NCI-H2107 (cell line): ENCODE data around the gene PPHLN1.

Experiments
- DNase-seq: peaks from one replicate; lab custom pipeline; 2025; lab: John Stamatoyannopoulos, UW

Gene PPHLN1

DNA sequence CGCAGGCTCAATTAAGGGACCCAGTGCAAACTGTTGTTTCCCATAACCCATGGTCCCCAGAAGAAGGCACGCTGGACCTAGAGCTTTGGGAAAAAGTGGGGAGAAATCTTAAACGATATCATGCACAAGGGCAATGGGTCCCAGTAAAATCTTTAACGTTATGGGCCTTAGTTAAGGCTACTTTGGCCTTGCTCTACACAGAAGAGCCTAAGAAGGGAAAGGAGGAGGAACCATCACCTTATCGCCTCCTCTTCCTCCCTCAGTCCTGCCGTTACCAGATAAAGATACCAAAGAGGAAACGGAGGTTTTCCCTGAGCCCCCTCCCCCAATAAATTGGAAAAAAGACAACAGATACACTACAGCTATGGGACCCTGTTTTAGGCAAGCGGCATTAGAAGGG is 116.9 kb downstream of the PPHLN1 start:
- DNase-seq: no peak

DNA sequence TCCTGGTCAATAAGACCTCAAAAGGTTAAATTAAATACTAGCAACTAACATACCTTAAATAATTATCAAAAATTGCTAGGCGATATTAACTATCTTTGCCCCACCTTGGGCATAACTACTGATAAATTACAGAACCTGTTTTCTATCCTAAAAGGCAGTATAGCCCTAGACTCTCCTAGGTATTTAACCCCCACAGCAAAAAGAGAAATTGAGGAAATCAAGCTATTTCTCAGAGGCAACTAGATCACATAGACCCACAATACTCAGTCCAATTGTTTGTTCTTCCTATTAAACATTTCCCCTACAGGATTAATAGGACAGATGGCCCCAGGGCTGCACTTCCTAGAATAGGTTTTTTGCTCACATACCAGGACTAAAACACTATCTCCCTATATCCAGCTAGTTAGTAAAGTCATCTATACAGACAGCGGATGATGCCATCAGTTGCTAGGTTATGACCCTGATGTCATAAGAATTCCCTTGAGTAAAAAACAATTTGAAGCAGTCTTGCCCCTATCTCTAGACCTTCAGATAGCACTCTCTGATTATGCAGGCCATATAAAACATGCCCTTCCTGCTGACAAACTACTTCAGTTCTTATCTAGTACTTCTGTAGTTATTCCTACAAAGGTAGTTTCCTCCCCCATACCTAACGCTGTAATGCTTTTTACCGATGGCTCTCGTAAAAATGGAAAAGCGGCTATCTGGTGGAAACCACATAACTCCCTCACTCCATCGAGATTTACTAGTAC is 118.4 kb downstream of the PPHLN1 start:
- no peak for DNase-seq

DNA sequence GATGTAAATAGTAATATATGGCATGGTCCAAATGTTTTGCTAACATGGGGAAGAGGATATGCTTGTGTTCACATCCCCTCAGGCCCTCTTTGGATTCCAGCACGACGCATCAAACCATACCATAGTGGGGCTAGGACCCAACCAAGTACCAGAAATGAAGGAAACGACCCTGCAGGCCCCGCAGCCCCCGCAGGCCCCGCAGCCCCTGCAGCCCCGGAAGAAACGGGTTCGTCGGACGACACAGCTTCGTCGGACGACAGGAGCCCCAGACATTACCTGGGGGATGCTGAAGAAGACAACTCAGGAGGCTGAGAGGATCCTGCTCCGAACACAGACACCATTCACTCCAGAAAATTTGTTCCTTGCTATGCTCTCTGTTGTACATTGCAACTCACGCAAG is 119.9 kb downstream of the PPHLN1 start:
- no peak for DNase-seq

DNA sequence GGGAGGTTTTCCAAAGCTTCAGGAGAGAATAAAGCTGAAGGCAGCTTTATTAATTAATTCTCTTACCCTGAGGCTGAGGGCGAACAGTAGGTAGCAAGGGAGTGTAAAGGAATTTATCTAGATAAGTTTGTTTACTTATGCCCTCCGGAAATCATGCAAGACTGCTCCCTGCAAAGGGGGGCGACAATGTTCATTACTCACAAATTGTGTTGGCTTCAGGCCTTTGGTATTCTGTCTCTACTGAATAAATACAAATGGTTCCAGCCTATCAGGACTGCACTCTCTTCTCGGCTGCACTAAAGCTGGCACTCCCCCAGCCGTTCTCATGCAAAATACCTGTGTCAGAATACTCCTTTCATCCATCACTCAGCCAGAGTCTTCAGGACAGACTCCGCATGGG is 120.8 kb downstream of the PPHLN1 start:
- no peak for DNase-seq

DNA sequence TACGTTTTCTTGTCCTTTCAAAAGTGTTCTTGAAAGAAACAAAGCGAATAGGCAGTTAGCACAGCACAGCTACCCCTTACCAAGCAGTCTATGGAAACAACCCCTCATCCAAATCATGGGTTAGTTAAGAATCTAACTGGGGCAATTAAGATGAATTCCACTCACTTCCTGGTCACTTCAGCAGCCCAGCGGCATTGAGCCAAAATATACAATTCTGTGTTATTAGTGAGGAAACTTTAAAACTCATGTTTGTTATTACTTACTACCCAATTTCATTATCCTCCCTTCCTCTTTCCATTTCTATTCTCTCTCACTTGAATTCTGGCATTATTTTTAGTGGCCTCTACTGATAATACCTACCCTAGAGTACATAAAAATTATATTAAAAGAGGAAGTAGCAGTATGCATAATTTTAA is 121.4 kb downstream of the PPHLN1 start:
- no peak for DNase-seq

DNA sequence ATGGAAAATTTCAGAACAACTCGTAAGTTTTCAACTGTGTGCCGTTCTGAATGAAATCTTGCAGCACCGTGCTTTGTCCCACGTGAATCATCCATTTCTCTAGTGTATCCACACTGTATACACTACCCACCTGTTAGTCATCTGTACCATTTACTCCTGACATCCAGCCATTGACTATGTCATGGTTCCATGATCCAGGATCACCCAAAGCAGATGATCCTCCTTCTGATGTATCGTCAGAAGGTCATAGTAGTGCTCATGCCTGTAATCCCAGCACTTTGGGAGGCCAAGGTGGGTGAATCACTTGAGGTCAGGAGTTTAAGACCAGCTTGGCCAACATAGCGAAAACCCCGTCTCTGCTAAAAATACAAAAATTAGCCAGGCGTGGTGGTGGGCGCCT is 122.9 kb downstream of the PPHLN1 start:
- no peak for DNase-seq

DNA sequence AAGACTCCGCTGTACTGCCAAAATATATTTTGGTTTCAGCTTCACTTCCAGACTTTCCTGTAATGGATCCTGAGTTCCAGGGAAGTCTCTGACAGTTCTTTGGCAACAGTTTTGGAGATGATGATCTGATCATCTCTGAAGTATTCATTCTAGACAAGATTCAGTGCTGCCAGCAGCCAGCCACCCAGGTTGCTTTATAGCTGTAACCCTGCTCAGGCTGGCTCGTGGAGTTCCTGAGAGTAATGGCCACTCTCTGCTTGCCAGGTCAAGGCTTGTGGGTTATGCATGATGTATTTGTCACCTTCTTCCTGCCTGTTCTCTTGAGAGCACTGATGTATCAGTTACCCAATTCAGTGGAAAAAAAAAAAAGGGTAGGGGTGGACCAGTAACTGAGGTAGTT is 124.3 kb downstream of the PPHLN1 start:
- no peak for DNase-seq

DNA sequence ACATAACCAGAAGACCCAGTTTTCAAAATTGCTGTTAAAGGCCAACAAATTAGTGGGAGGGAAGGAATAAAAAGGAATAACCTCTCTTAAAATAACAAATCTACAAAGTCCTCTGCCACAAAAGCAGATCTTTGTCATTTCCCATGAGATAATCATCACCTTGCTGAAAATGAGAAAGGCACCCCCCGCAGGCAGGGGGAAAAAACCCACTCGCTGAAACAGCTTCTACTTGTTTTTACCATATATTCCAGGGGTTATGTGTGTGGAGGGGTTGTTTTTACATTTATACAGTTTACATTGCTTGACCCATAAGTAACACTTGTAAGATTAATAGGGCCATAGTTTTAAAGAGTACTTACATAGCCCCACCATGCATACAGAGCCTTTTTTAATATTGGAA is 132.6 kb downstream of the PPHLN1 start:
- DNase-seq: no peak

DNA sequence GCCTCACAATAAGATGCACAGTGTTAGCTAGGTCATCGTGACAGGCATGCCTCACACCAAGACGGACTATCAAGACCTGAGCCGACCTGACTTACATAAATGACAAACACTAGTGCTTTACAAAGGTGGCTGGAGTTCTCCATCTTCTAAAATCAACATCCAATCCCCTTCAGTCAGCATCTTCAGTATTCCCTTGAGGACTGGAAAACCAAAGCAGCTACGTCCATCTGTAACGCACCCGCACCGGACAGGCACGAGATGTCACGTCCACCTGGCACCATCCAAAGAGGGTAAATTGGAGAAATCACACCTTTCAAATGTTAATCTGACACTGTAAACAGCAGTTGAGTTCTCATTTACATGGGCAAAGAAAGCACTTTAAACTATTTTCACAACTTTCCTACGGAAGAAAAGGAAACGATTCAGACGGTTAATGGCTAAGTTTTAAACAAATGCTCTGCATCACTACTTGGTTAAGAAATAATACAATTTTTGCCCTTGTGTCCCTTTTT is 133.4 kb downstream of the PPHLN1 start:
- no peak for DNase-seq

DNA sequence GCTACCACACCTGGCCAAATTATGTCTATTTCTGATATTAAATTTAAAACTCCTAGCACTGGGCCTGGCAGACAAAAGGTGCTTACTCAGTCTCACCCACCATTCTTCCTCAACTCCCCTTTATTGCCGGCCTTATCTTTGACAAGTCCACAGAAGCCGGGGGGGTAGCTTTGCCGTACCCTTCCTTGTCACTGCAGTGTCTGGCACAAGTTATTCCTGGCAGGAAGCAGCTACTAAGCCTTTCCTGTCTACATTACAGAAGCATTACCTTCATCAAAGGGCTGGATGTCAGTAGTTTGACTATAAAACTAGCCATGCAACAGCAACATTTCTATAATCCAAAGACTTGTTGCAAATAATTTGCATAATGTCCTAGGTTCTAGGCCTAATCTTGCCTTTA is 136.5 kb downstream of the PPHLN1 start:
- no peak for DNase-seq

DNA sequence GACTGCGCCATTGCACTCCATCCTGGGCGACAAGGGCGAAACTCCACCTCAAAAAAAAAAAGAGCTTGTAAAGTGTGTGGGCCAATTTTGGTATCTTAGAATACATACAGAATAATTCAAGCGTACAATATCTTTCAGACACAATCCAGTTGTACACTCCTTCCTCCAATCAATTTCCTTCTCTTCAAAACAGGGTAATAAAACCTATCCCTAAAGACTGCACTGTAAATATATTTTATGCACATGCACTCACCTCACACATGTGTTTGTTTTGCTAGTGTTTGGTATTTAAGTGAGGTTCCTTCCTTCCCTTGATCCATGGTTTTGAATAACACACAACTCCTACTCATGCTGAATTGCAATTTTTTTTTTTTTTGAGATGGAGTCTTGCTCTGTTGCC is 137.7 kb downstream of the PPHLN1 start:
- DNase-seq: no peak

DNA sequence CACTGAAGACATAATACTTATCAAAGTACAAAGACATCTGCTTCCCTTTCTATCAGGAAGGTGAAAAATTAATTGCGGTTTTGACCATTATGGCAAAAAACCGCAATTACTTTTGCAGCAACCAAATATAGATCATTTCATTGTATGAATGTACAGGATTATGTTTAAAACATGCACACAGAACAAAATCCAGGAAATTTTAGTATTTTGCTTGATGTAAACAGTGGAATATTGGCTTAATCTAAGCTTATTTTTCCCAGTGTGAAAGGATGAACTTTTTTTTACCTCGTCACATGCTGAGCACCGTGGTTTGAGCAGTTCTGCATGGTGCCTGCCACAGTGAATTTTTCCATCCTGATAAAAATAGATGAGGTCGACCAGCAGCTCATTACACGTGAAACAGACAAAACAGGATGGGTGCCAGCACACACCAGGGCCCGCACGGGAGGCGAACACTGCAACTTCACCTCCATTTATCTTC is 142.4 kb downstream of the PPHLN1 start:
- DNase-seq: no peak

DNA sequence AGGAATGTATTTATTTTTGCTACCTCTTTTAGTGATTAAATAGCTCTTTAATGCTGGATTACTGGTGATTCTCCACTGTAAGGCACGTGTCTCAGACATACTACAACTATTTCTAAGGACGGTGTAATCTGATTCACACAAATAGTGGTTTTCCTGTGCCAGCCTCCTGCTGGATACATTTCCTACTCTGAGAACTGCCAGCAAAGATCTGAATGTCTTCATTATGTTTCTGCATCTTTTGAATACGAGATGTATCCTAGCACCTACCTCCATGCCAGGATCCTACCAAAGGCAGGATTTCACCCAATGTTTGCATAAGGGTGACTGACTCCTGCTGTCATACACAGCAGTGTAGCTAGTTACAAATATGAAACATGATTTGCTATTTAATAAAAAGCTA is 143.0 kb downstream of the PPHLN1 start:
- no peak for DNase-seq

DNA sequence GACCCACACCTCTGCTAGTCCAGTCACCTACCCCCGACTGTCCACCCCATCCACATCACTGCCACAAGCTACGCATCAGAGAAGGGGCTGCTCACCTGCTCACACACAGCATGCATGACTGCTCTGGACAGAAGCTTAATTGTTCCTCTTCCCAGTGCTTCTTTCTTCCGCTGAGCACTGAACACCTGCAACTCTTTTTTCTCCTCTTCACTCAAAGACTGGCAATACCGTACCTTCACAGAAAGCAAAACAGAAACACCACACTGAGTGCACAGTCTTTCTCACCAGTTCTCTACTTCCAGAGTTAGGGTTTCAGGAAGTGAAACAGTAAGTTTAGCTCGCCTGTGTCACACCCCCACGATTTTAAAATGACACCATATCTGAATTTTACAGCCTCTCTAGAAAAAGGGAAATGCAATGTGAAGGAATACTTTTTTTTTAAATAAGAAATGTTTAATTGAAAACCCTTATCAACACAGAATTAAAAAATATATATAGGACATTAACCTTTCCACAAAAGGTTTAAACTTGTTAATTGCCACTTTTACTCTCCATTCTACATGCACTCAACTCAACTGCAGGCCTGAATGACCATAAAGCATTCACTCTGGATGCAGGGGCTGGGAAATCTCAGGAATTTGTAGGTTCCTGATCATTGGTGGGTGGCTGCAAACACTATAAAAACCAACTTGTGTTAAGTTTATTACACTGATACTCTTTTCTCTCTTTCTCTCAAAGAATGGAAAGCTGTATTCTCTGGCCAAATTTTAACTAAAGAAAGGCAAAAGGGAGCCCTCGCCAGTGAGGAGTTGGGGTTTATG is 143.6 kb downstream of the PPHLN1 start:
- no peak for DNase-seq

DNA sequence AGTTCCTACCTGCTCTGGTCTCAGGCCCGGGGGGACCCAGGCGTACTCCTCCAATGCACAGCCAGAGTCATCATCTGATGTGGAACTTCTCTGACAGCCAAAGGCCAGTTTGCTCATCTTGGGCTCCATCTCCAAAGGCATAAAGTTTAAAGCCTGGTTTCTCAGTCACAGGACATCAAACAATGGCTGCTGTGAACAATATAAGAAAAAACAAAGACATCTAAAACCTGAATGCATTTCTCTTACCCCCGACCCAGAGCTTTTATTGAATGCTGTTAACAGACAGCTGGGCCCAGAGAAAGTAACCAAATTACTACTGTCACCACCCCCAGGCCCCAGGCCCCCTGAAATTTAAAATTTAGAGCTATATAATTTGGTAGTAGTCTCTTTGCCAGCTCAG is 146.4 kb downstream of the PPHLN1 start:
- DNase-seq: no peak

DNA sequence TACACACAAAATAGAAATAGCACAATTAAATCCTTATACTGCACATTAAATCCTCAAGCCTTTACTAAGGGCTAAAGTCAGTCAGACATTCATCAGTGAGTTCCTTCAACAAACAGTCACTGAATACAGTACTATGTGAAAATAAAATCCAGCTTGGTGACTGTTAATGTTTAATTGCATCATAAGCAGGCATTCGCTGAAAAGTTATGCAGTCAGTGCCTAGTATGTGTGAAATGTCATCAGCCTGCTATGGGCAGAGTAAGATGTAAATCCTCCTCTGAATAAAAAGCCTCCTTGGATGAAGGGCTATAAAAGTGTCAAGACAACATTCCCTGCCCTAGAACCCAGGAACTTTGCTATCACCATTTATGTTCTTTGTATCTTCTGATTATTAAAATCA is 147.2 kb downstream of the PPHLN1 start:
- DNase-seq: no peak

DNA sequence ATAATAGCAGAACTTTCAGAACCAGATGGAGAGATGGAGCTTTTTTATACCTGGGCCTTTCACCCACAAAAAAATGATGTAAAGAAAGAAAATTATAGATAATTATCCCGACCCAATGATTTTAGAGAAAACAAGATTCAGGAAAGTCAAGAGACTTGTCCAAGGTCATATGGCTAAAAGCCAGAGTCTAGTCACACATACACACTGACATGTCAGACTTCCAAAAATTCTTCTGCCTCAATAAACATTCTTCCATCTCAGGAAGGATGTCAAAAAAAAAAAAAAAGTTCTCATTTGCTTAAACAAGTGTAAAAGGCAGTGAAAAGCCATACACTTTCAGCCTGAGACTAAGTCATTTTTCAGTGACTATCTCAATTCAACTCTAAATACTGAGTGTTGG is 147.6 kb downstream of the PPHLN1 start:
- no peak for DNase-seq

DNA sequence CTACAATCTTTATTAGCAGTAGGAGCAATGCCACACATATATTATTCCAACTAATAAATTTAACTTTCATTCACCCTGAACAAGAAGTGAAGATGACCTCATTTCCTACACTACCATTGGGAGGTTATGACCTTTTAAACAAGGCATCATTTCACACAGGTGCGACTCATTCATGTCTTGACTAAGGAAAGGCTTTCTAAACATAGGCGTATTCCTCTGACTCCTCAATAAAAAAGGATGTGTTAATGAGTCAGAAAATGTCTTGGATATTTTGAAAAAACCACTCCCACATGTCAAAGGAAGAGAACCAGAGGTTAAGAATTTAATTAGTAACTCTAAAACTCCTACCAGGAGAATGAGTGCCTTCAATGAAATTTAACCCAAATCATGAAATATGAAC is 148.4 kb downstream of the PPHLN1 start:
- DNase-seq: no peak

DNA sequence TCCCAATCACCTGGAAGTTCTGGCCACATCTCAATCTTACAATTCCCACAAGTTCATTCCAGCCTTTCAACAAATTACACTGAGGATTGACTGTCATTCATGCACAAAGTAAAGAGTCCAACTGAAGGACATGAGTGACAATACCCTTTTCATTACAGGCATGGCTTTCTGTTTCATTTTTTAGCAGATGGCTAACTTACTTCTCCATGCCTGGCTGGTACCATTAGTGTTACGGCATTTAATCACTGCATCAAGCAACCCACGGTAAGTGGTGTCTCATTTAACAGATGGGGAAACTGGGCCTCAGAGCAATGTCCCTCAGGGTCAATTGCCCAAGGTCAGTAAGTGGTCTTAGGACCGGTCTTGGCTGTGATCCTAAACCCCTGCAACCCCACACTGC is 149.1 kb downstream of the PPHLN1 start:
- DNase-seq: no peak

DNA sequence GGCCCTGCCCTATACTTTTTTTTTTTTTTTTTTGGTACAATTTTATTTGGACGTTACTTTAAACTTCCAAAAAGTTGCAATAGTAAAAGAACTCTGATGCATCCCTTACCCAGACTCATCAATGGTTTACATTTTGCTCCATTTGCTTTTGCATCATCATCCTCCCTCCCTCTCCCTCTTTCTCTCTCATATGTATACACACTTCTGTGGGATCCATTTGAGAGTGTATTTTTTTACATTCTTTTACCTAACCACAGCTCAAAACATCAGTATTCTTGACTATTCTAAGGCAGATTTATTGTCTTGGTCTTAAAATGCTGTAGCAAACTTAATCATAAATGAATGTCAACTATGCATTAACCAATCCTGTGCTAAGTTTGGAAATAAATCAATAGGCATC is 152.0 kb downstream of the PPHLN1 start:
- DNase-seq: no peak

DNA sequence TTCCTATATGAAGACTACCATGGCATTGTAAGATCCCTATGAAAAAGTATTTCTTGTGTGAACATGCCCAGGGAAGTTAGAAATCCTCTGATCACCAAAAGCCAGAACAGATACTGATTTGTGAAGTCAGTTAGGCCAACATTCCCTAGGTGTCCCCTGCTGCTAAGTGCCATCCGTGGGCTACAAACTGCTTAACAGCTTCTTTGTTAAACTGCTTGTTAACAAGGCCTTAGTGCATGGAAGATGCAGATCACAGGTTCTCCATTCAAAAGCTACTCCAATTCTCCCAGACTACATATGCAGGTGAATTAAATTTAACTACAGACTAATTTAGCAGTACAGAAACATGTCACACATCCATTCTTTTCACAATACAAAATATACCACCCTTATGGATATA is 155.4 kb downstream of the PPHLN1 start:
- DNase-seq: no peak

DNA sequence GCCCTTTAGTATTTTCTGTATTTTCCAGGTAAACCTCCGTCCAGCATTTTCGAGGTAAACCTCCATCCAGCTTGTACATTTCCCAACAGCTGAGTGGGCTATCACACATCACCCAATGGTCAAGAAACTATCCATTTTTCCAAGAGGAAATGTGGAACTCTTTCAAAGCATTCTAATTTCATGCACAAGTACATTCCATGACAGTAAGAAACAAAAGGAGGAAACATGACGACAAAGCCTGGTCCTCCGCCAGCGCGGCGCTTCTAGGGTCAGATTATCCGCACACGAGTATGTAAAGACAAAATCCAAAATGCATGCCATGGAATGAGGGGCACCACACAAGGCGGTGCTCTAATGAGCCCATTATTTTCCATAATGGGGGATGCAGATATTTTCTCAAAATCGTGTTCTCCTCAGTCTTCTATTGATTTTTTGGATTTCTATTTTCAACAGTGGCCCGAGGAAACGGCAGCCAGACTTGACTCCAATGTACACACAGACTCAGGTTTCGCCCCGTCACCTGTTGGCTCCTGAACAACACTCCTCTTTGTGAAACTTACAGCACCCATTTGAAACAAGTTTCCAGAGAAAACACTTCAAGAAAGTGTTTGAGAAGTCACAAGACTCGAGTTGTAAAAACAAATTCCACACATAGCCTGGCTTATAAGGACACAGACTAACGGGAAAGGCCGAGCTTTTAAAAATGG is 156.2 kb downstream of the PPHLN1 start:
- no peak for DNase-seq
